ENCODE measurements around the gene LYPD1.

LYPD1 gene

GRCh38 chr2:132632000-132632649 is 37.9 kb downstream of the LYPD1 start:
- no peak for DNase-seq (ENCODE audit: low spot score)

GRCh38 chr2:132627536-132627935 is 42.5 kb downstream of the LYPD1 start:
- no peak for DNase-seq (ENCODE audit: low spot score)

GRCh38 chr2:132623096-132623839 is 46.7 kb downstream of the LYPD1 start:
- DNase-seq (ENCODE audit: low spot score), result no peak

GRCh38 chr2:132621131-132621875 is 48.7 kb downstream of the LYPD1 start:
- DNase-seq (ENCODE audit: low spot score), result no peak

- DNase-seq (ENCODE audit: low spot score), result no peak
Observed at GRCh38 chr2:132620115-132620514, 49.9 kb downstream of the LYPD1 start.

- no peak for DNase-seq (ENCODE audit: low spot score)
Observed at GRCh38 chr2:132618734-132619133, 51.3 kb downstream of the LYPD1 start.

- DNase-seq (ENCODE audit: low spot score), result no peak
Observed at GRCh38 chr2:132617989-132618388, 52.0 kb downstream of the LYPD1 start.

GRCh38 chr2:132615329-132616085 is 54.5 kb downstream of the LYPD1 start:
- DNase-seq (ENCODE audit: low spot score), result no peak

GRCh38 chr2:132611719-132612118 is 58.3 kb downstream of the LYPD1 start:
- DNase-seq (ENCODE audit: low spot score), result no peak

GRCh38 chr2:132609101-132609890 is 60.7 kb downstream of the LYPD1 start:
- no peak for DNase-seq (ENCODE audit: low spot score)

GRCh38 chr2:132608311-132608710 is 61.7 kb downstream of the LYPD1 start:
- no peak for DNase-seq (ENCODE audit: low spot score)

- no peak for DNase-seq (ENCODE audit: low spot score)
Observed at GRCh38 chr2:132607426-132608090, 62.4 kb downstream of the LYPD1 start.

- no peak for DNase-seq (ENCODE audit: low spot score)
Observed at GRCh38 chr2:132606649-132607048, 63.4 kb downstream of the LYPD1 start.

- DNase-seq (ENCODE audit: low spot score), result no peak
Observed at GRCh38 chr2:132605236-132606180, 64.5 kb downstream of the LYPD1 start.

GRCh38 chr2:132604561-132604960 is 65.4 kb downstream of the LYPD1 start:
- DNase-seq (ENCODE audit: low spot score), result no peak

GRCh38 chr2:132599556-132599955 is 70.4 kb downstream of the LYPD1 start:
- DNase-seq (ENCODE audit: low spot score), result no peak

- no peak for DNase-seq (ENCODE audit: low spot score)
Observed at GRCh38 chr2:132598536-132598935, 71.5 kb downstream of the LYPD1 start.

GRCh38 chr2:132597831-132598230 is 72.2 kb downstream of the LYPD1 start:
- DNase-seq (ENCODE audit: low spot score), result no peak

GRCh38 chr2:132597166-132597565 is 72.8 kb downstream of the LYPD1 start:
- DNase-seq (ENCODE audit: low spot score), result no peak

GRCh38 chr2:132595693-132596092 is 74.3 kb downstream of the LYPD1 start:
- DNase-seq (ENCODE audit: low spot score), result no peak
